Neural crest cell (in vitro differentiated cells): ENCODE data around the gene PCMTD2. TPM values are rescaled to one million over a fixed set of nuclear protein-coding genes. Genes with fewer than 3 reads are reported as not detected.
"Not testable (repeated sequence)": the region's sequence is repeated elsewhere in the genome, so short reads cannot be mapped to it uniquely, and the experiment has no call there.

Experiments
- DNase-seq: peaks from one replicate; pipeline ENCODE4 v3.0.0; 2021; ENCODE audit warnings: low read depth, mixed read lengths, low spot score
- H3K27ac Mint-ChIP-seq: one replicate; pipeline ENCODE4 v1.8.0; 2021; ENCODE audit warnings: mild to moderate bottlenecking, mixed read lengths; ENCODE audit not compliant: unreplicated experiment
- H3K27me3 Mint-ChIP-seq: 2 replicates; pipeline ENCODE4 v1.8.0; 2021; ENCODE audit warnings: low read depth, mild to moderate bottlenecking, mixed read lengths
- H3K36me3 Mint-ChIP-seq: 2 replicates; pipeline ENCODE4 v1.8.0; 2021; ENCODE audit warnings: low read depth, mild to moderate bottlenecking, mixed read lengths
- H3K4me1 Mint-ChIP-seq: 2 replicates; pipeline ENCODE4 v1.8.0; 2021; ENCODE audit warnings: mixed read lengths
- H3K4me3 Mint-ChIP-seq: one replicate; pipeline ENCODE4 v1.8.0; 2021; ENCODE audit warnings: mild to moderate bottlenecking, mixed read lengths
- H3K9me3 Mint-ChIP-seq: 2 replicates; pipeline ENCODE4 v1.8.0; 2021; ENCODE audit warnings: mixed read lengths
- total RNA-seq: library from RNA; stranded (reverse); gene quantifications from 2 replicates; pipeline ENCODE4 v1.2.1, GENCODE V29; 2021

Gene PCMTD2
- total RNA-seq, 1 donor from 2014 or later, result 61.6 TPM

GRCh38 chr20:64303086-64303485 is 47.5 kb downstream of the PCMTD2 start:
- H3K4me1 Mint-ChIP-seq, DNase-seq, H3K9me3 Mint-ChIP-seq, H3K36me3 Mint-ChIP-seq, H3K27ac Mint-ChIP-seq, H3K4me3 Mint-ChIP-seq: not testable (repeated sequence)
- H3K27me3 Mint-ChIP-seq, result peaks cover 13% of the 10 kb centered on the region

- H3K27ac Mint-ChIP-seq, DNase-seq, H3K9me3 Mint-ChIP-seq, H3K4me1 Mint-ChIP-seq, H3K36me3 Mint-ChIP-seq, H3K4me3 Mint-ChIP-seq: not testable (repeated sequence)
- peaks cover 52% of the 10 kb centered on the region for H3K27me3 Mint-ChIP-seq
Observed at GRCh38 chr20:64313761-64314160, 58.2 kb downstream of the PCMTD2 start.

- peak overlapping the region; percentile 23 for H3K4me3 Mint-ChIP-seq
- H3K27me3 Mint-ChIP-seq, result peaks cover 56% of the 10 kb centered on the region
- H3K9me3 Mint-ChIP-seq, H3K27ac Mint-ChIP-seq, H3K4me1 Mint-ChIP-seq, DNase-seq, H3K36me3 Mint-ChIP-seq: not testable (repeated sequence)
Observed at GRCh38 chr20:64315381-64315780, 59.8 kb downstream of the PCMTD2 start.

GRCh38 chr20:64315884-64316283 is 60.3 kb downstream of the PCMTD2 start:
- not testable (repeated sequence) for DNase-seq, H3K27ac Mint-ChIP-seq, H3K4me1 Mint-ChIP-seq, H3K9me3 Mint-ChIP-seq, H3K36me3 Mint-ChIP-seq
- Mint-ChIP-seq H3K4me3 (peak overlapping the region; percentile 47), H3K27me3 (peaks cover 60% of the 10 kb centered on the region)

GRCh38 chr20:64316415-64317083 is 61.0 kb downstream of the PCMTD2 start:
- H3K9me3 Mint-ChIP-seq, H3K36me3 Mint-ChIP-seq, DNase-seq, H3K27ac Mint-ChIP-seq, H3K4me3 Mint-ChIP-seq, H3K4me1 Mint-ChIP-seq: not testable (repeated sequence)
- H3K27me3 Mint-ChIP-seq, result peaks cover 62% of the 10 kb centered on the region

- DNase-seq, H3K4me1 Mint-ChIP-seq, H3K27ac Mint-ChIP-seq, H3K9me3 Mint-ChIP-seq, H3K4me3 Mint-ChIP-seq, H3K36me3 Mint-ChIP-seq: not testable (repeated sequence)
- H3K27me3 Mint-ChIP-seq, result peaks cover 63% of the 10 kb centered on the region
Observed at GRCh38 chr20:64317331-64317730, 61.8 kb downstream of the PCMTD2 start.

GRCh38 chr20:64318056-64318455 is 62.5 kb downstream of the PCMTD2 start:
- not testable (repeated sequence) for H3K4me1 Mint-ChIP-seq, H3K4me3 Mint-ChIP-seq, H3K36me3 Mint-ChIP-seq, DNase-seq, H3K9me3 Mint-ChIP-seq, H3K27ac Mint-ChIP-seq
- H3K27me3 Mint-ChIP-seq, result peaks cover 68% of the 10 kb centered on the region

GRCh38 chr20:64322031-64322789 is 66.7 kb downstream of the PCMTD2 start:
- peaks cover 72% of the 10 kb centered on the region for H3K27me3 Mint-ChIP-seq
- H3K36me3 Mint-ChIP-seq, H3K4me3 Mint-ChIP-seq, H3K9me3 Mint-ChIP-seq, DNase-seq, H3K4me1 Mint-ChIP-seq, H3K27ac Mint-ChIP-seq: not testable (repeated sequence)

Other genes with a start within 250 kb of the PCMTD2 start
- gene C20orf204, start 219.6 kb upstream of the PCMTD2 start, total RNA-seq, result 2.1 and 2.3 TPM in 2 replicates
- gene SOX18, start 206.1 kb upstream of the PCMTD2 start, total RNA-seq, result not detected in 2 replicates
- 82.5 and 83.3 TPM in 2 replicates for gene TCEA2, start 192.6 kb upstream of the PCMTD2 start, total RNA-seq
- gene RGS19, start 176.2 kb upstream of the PCMTD2 start, total RNA-seq, result 11.1 and 11.7 TPM in 2 replicates
- 0.93 and 0.96 TPM in 2 replicates for gene OPRL1, start 175.7 kb upstream of the PCMTD2 start, total RNA-seq
- not detected in 2 replicates for gene LKAAEAR1, start 171.3 kb upstream of the PCMTD2 start, total RNA-seq
- not detected in 2 replicates for gene NPBWR2, start 148.2 kb upstream of the PCMTD2 start, total RNA-seq
- 4.0 and 4.3 TPM in 2 replicates for gene MYT1, start 91.3 kb upstream of the PCMTD2 start, total RNA-seq